IMR-90 (cell line): ENCODE results near the gene MYL2. TPM values are rescaled to one million over a fixed set of nuclear protein-coding genes. Genes with fewer than 3 reads are reported as not detected.

ENCODE experiments used
- ATAC-seq: fragments of 200-7000 bp; cut with Tn5 transposase; 2 replicates; pipeline ENCODE4 v1.9.1; 2020; ENCODE audit warnings: low read depth, mild to moderate bottlenecking, moderate library complexity
- BruUV-seq: library from RNA; stranded (reverse); fragments of 400-500 nt; replicated peaks from 2 replicates; lab custom pipeline; 2021; lab: Mats Ljungman, UMichigan
- CTCF ChIA-PET: fragments of 300-600 bp; formaldehyde crosslinking; extraction: SDS; loops from one replicate; lab custom pipeline; 2021; ENCODE audit warnings: antibody characterized with exemption; lab: Yijun Ruan, JAX
- POLR2A ChIA-PET: fragments of 300-600 bp; sonication (Branson Sonifier 250); formaldehyde crosslinking; loops from one replicate; lab custom pipeline; 2022; ENCODE audit warnings: antibody characterized with exemption; ENCODE audit not compliant: unreplicated experiment; lab: Charles Lee
- DNase-seq: peaks from one replicate; pipeline ENCODE4 v3.0.0; 2013
- H2AFZ ChIP-seq: replicated peaks from 2 replicates; pipeline ENCODE3; 2013; ENCODE audit warnings: low read length, mild to moderate bottlenecking; ENCODE audit not compliant: poor library complexity
- H2AK5ac ChIP-seq: 2 replicates; pipeline ENCODE4 v1.6.1; 2013; ENCODE audit warnings: low read depth, low read length, inconsistent platforms
- H2AK9ac ChIP-seq: replicated peaks from 2 replicates; pipeline ENCODE3; 2013; ENCODE audit warnings: mild to moderate bottlenecking, low read depth, low read length, moderate library complexity; ENCODE audit not compliant: poor library complexity
- H2BK120ac ChIP-seq: 2 replicates; pipeline ENCODE4 v1.6.1; 2013; ENCODE audit warnings: low read depth, low read length, inconsistent platforms
- H2BK15ac ChIP-seq: 3 replicates; pipeline ENCODE4 v1.6.1; 2013; ENCODE audit warnings: low read depth, low read length, inconsistent platforms
- H2BK20ac ChIP-seq: 2 replicates; pipeline ENCODE4 v1.6.1; 2013; ENCODE audit warnings: low read depth, mild to moderate bottlenecking, inconsistent platforms, low read length, moderate library complexity
- H2BK5ac ChIP-seq: 2 replicates; pipeline ENCODE4 v1.6.1; 2013; ENCODE audit warnings: mild to moderate bottlenecking, low read depth, low read length, inconsistent platforms; ENCODE audit not compliant: poor library complexity, severe bottlenecking
- H3K14ac ChIP-seq: replicated peaks from 2 replicates; pipeline ENCODE4 v1.6.1; 2013; ENCODE audit warnings: low read depth, low read length, inconsistent platforms
- H3K18ac ChIP-seq: 2 replicates; pipeline ENCODE4 v1.6.1; 2013; ENCODE audit warnings: low read depth, low read length, control low read depth
- H3K23ac ChIP-seq: 2 replicates; pipeline ENCODE4 v1.6.1; 2013; ENCODE audit warnings: low read depth, low read length, inconsistent platforms
- H3K27ac ChIP-seq: 2 replicates; pipeline ENCODE4 v1.5.1; 2013; ENCODE audit warnings: mild to moderate bottlenecking, control low read depth, low read length; ENCODE audit not compliant: insufficient read depth
- H3K27me3 ChIP-seq: 2 replicates; pipeline ENCODE4 v1.6.1; 2013; ENCODE audit warnings: low read length; ENCODE audit not compliant: control insufficient read depth, insufficient read depth
- H3K36me3 ChIP-seq: 2 replicates; pipeline ENCODE4 v1.6.1; 2013; ENCODE audit warnings: low read length, mixed read lengths; ENCODE audit not compliant: control insufficient read depth, insufficient read depth
- H3K4ac ChIP-seq: 2 replicates; pipeline ENCODE4 v1.6.1; 2013; ENCODE audit warnings: low read depth, low read length, inconsistent platforms
- H3K4me1 ChIP-seq: 2 replicates; pipeline ENCODE4 v1.6.1; 2013; ENCODE audit warnings: low read length, mixed read lengths; ENCODE audit not compliant: control insufficient read depth, insufficient read depth
- H3K4me2 ChIP-seq: 2 replicates; pipeline ENCODE4 v1.6.1; 2013; ENCODE audit warnings: low read depth, mild to moderate bottlenecking, control low read depth, low read length, moderate library complexity
- H3K4me3 ChIP-seq: 2 replicates; pipeline ENCODE4 v1.5.1; 2013; ENCODE audit warnings: low read depth, mild to moderate bottlenecking, control low read depth, low read length, moderate library complexity; ENCODE audit not compliant: insufficient read depth
- H3K56ac ChIP-seq: 2 replicates; pipeline ENCODE4 v1.6.1; 2013; ENCODE audit warnings: low read length, inconsistent platforms; ENCODE audit not compliant: insufficient read depth; ENCODE audit errors: extremely low read depth
- H3K79me1 ChIP-seq, 2 experiments: 2 replicates each; pipeline ENCODE4 v1.6.1; 2013; ENCODE audit warnings: low read length in 2 of 2, inconsistent platforms in 1 of 2, low read depth in 1 of 2
- H3K9ac ChIP-seq: 2 replicates; pipeline ENCODE4 v1.6.1; 2013; ENCODE audit warnings: low read depth, low read length, control low read depth
- H3K9me1 ChIP-seq: 2 replicates; pipeline ENCODE4 v1.6.1; 2013; ENCODE audit warnings: low read length, inconsistent platforms; ENCODE audit not compliant: insufficient read depth
- H3K9me3 ChIP-seq: 2 replicates; pipeline ENCODE4 v1.6.1; 2013; ENCODE audit warnings: low read length; ENCODE audit not compliant: control insufficient read depth, insufficient read depth
- H4K20me1 ChIP-seq: 2 replicates; pipeline ENCODE4 v1.6.1; 2013; ENCODE audit warnings: low read length, inconsistent platforms; ENCODE audit not compliant: insufficient read depth
- H4K5ac ChIP-seq: 2 replicates; pipeline ENCODE4 v1.6.1; 2013; ENCODE audit warnings: mild to moderate bottlenecking, low read depth, low read length, control low read depth
- H4K8ac ChIP-seq, 2 experiments: 2 replicates each; pipeline ENCODE4 v1.6.1; 2013; ENCODE audit warnings: low read depth in 2 of 2, low read length in 2 of 2, control low read depth in 1 of 2, inconsistent platforms in 1 of 2
- H4K91ac ChIP-seq: 2 replicates; pipeline ENCODE4 v1.6.1; 2013; ENCODE audit warnings: low read depth, low read length, inconsistent platforms; ENCODE audit not compliant: insufficient read depth
- CEBPB ChIP-seq: IDR thresholded peaks from 2 replicates; pipeline ENCODE4 v1.6.1; 2012; ENCODE audit warnings: low read depth, low read length, improper control_type of control experiment
- MAFK ChIP-seq: IDR thresholded peaks from 2 replicates; pipeline ENCODE4 v1.6.1; 2012; ENCODE audit warnings: low read depth, low read length, improper control_type of control experiment
- POLR2A ChIP-seq: IDR thresholded peaks from 2 replicates; pipeline ENCODE4 v1.6.1; 2012; ENCODE audit warnings: mild to moderate bottlenecking, low read depth, low read length
- WGBS, 2 experiments: methylation state at CpG; one replicate each; pipeline versions ENCODE4 v1.1.5 to v1.1.7; 2013; ENCODE audit warnings: missing lambda C conversion rate in 2 of 2; ENCODE audit not compliant: insufficient read length in 1 of 2; ENCODE audit errors: extremely low coverage in 2 of 2; 5-methylcytosine and 5-hydroxymethylcytosine counted together
- dilution Hi-C: fragments of 300-500 bp; cut with HindIII; formaldehyde crosslinking; loops from one replicate; pipeline ENCODE4 v1.14.3; 2018; ENCODE audit warnings: low sequenced_read_pairs; ENCODE audit not compliant: unreplicated experiment
- in situ Hi-C: fragments of 300-500 bp; cut with MboI; formaldehyde crosslinking; loops from 3 replicates; pipeline ENCODE4 v1.14.3; 2019; ENCODE audit warnings: low sequenced_read_pairs, inconsistent platforms, mixed read lengths
- intact Hi-C: fragments of 100-400 bp; cut with micrococcal nuclease; formaldehyde crosslinking; loops from 2 replicates; pipeline ENCODE4 v1.10.0; 2022
- polyA plus RNA-seq, 3 experiments: library from polyadenylated mRNA; depleted of rRNA; stranded (reverse); fragments of >200 nt; gene quantifications; 2 replicates each; pipeline ENCODE4 v1.2.3, GENCODE V29; 2012; ENCODE audit warnings: low replicate concordance in 1 of 3
- total RNA-seq: library from RNA; depleted of rRNA; stranded (reverse); fragments of >200 nt; gene quantifications from 2 replicates; pipeline ENCODE4 v1.2.3, GENCODE V29; 2012
- TF ChIP-seq, protein P1 (sequence below): fragments of 150-350 bp; IDR thresholded peaks from 2 replicates; pipeline ENCODE4 v1.6.1; 2017; ENCODE audit warnings: mild to moderate bottlenecking, antibody characterized with exemption, low read length, low read depth

MYL2 gene
- total and polyA plus RNA-seq, 2 of the 4 experiments (the other 2 are of a cell fraction) = not detected

DNA sequence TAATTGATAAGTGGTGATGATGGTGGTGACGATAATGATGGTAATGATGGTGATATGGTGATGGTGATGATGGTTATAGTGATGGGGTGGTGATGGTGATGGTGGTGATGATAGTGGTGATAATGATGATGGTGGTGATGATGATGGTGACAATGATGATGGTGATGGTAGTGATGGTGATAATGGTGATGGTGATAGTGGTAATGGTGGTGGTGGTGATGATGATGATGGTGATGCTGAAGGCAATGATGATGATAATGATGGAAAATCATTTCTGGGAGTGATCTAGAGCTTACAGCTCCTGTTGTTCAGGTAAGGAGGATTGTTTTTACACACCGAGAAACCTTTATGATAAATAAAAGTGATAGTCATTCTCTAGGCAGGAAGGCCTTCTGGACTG, 39.7 kb downstream of the MYL2 start:
- WGBS, 2 experiments = no CpG with 5 or more reads among the region's 2 CpGs
- Histone ChIP-seq H3K18ac (no peak overlapping the region), H3K79me1 (no peaks in the 10 kb centered on the region), H3K9me1 (no peaks in the 10 kb centered on the region), H3K27ac (no peak overlapping the region), H2BK20ac (no peak overlapping the region), H2BK5ac (no peak overlapping the region), H4K20me1 (no peaks in the 10 kb centered on the region), H2BK15ac (no peak overlapping the region), H3K4me2 (no peak overlapping the region), H2AK5ac (no peak overlapping the region), H3K4ac (no peak overlapping the region), H2BK120ac (no peak overlapping the region), H2AFZ (no peak overlapping the region), H3K23ac (no peak overlapping the region), H3K36me3 (no peaks in the 10 kb centered on the region), H2AK9ac (no peak overlapping the region), H3K56ac (no peak overlapping the region), H3K4me1 (no peaks in the 10 kb centered on the region), H3K14ac (no peak overlapping the region), H3K27me3 (no peaks in the 10 kb centered on the region), H3K4me3 (no peak overlapping the region), H4K5ac (no peak overlapping the region), H3K9ac (no peak overlapping the region), H4K8ac (no peak overlapping the region), H4K91ac (no peak overlapping the region), H3K9me3 (no peaks in the 10 kb centered on the region)
- dilution Hi-C loops (no loop called here), in situ Hi-C loops (loop anchor here (5.0 to 10.0 kb wide), 2 partner anchors 48 to 266 kb away; partner anchors contain the start of gene TCTN1), intact Hi-C loops (no loop called here)
- ChIA-PET POLR2A (no interaction called here), CTCF (no interaction called here)
- no peak for DNase-seq
- TF ChIP-seq, protein P1, sequence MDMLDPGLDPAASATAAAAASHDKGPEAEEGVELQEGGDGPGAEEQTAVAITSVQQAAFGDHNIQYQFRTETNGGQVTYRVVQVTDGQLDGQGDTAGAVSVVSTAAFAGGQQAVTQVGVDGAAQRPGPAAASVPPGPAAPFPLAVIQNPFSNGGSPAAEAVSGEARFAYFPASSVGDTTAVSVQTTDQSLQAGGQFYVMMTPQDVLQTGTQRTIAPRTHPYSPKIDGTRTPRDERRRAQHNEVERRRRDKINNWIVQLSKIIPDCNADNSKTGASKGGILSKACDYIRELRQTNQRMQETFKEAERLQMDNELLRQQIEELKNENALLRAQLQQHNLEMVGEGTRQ = no peak
- no peak for TF ChIP-seq CEBPB
- no peak for TF ChIP-seq MAFK
- TF ChIP-seq POLR2A = no peak
- no peak for ATAC-seq
- BruUV-seq = no TSS peak
